GM21619 (cell line): ENCODE data around the gene SLC23A2.
"Not testable (repeated sequence)": the region's sequence is repeated elsewhere in the genome, so short reads cannot be mapped to it uniquely, and the experiment has no call there.

ENCODE experiments used
- ATAC-seq: cut with Tn5 transposase; IDR thresholded peaks from one replicate; pipeline ENCODE4 v1.9.1; 2021; ENCODE audit not compliant: unreplicated experiment

The SLC23A2 gene

DNA sequence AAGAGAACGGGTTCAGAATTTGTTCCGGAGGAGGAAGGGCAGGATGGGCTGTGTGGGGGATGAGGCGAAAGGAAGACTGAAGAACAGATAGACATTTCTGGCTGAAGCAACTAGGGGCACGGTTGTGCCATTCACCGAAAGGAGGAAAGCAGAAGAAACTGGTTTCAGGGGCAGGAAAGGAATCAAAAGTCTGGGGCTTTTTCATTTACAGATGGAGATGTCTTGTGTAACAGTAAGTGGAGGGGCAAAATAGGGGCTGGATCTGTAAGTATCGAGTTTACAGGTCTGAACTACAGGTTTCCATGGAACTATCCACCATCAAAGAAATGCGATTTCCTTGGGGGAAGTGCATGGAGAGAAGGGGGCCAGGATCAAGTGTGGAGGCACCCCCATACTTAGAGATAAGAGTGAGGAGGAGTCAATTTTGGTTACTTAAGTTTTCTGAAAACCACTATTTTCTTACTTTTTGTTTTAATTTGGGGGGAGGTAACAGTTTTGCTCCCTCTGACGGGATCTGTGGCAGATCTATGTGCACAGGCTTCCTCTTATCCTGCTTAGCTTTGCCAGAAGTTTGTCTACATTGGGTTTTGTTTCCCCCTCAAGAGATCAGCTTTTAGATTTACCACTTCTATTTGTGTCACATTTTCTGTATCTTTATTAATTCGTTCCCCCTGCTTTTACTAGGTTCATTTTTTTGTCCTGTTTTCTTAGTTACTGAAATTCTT lies 120.1 kb downstream of the SLC23A2 start:
- ATAC-seq: no peak

DNA sequence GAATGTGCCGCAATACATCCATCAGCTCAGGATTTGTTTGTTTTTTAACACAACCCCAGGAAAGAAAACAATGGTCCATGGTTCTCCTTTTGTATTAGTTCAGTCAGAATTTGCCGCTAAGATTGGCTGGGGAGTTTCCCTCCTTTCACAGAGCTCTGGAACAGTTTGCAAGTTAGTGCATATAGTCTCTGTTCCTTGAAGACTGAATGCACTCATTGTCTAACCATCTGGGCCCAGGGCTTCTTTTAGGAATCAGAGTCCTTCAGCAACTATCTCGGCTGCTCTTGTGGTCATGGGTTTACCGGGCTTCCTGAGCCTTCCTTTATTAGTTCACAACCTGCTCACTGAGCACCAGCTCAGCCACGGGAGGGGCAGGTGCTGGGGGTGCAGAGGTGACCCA lies 121.3 kb downstream of the SLC23A2 start:
- ATAC-seq: no peak

DNA sequence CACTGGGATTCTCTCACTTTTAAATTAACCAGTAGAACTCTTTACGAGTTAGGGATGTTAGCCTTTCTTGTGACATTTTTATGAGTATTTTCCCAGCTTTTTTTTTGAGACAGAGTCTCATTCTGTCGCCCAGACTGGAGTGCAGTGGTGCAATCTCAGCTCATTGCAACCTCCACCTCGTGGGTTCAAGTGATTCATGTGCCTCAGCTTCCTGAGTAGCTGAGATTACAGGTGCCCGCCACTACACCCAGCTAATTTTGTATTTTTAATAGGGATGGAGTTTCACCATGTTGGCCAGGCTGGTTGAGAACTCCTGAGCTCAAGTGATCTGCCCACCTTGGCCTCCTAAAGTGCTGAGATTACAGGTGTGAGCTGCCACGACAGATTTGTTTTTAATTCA lies 123.2 kb downstream of the SLC23A2 start:
- ATAC-seq: not testable (repeated sequence)

DNA sequence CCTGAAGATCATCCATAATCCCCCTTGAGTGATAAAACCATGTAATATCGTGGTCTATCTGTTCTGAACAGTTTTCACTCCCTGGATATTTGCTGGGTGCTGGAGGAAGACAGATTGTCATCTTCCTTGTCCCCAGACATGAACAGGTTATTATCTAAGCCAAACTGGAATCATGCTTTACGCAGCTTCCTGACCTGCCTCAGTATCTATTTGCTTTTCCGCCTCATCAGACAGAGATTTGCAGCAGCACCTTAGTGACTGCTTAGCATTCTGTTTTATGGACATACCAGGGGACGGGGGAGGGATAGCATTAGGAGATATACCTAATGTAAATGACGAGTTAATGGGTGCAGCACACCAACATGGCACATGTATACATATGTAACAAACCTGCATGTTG lies 124.6 kb downstream of the SLC23A2 start:
- no peak for ATAC-seq

DNA sequence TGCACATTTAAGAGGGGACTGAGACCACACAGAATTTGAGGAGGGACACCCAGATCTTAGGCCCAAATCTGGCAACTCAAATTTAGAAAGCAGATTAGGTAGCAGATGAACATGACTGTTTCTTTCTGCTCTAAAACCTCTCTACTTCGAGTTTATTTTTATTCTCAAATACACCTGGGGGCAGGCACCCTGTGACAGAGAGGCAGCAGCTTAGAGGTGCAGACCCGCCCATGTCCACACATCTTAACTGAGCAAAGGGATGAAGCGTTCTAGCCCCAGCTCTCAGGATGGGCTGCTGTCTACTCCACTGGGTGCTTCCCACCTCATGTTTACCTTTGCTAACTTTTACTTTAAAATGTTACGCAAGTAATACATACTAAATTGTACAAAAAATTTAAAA lies 125.0 kb downstream of the SLC23A2 start:
- ATAC-seq: no peak

DNA sequence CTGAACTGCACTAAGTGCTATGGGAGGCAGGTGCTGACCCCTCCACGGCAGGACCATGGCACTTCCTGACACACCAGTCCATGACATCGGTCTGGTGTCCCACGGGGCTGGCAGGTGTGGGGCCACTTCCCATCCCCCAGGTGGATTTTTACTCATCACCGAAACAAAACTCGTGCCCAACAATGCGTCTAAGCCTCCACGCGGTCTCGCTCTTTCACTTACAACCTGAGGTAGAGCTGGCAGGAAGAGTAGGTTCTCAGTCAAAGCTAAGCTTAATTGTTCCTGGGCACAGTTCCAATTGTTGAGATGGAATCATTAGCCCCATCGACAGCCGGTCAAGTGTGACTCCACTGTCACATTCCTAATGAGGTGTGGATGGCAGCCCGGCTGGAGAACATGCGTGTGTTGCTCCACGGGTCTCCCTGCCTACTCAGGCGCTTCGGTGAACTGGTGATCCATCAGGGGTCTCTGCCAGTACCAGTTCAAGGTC lies 125.7 kb downstream of the SLC23A2 start:
- no peak for ATAC-seq

DNA sequence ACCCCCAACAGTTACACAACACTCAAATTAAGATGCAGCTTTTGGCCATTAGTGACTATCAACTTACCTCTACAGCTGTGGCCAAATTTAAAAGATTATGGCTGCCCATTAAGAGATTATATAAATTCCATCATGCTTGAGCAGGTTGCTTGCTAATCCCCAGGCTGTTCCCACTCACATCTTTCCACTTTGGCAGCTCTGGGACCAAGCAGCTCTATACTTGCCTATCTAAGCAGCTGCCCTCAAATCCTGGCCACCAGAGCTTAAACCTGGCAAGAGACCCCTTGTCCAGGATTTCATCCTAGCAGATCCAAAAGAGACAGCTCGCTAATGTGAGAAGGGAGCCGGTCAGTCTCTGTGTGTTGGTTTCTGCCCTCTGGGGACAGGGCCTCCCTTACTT lies 127.9 kb downstream of the SLC23A2 start:
- no peak for ATAC-seq

DNA sequence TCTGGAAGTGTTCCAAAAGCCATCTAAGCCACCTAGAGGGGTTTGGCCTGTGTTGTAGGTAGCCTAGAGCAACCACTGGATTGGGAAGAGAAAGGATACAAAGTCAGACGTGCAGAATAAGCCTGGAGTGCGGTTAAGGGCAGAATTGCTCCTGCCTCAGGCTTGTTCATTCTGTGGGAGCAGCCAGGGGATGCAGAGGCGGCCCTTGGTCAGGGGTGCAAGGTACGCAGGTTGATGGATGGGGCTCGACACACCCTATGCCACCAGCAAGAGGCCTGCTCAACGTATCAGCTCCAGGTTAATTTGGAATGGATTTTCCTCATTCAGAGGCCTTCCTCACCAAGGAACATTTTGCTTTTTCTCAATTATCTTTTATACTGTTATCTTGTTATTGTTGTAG lies 129.8 kb downstream of the SLC23A2 start:
- ATAC-seq: no peak

DNA sequence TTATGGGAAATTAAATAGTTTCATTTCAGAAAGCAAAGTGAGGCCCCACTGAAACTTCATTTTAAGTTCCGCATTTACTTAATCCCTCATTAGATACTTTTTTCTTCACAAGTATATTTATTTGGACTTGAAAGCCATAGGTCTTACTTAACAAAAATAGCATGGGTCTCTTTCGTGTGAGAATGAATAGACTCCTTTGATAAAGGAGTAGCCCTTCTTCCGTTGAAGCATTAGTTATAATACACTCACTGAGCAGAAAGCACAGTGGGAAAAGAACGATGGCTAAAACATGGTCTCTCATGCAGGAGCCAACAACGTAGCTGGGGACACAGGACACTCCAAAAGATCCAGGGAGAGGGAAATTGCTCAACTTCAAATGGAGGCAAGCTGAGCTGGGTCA lies 130.4 kb downstream of the SLC23A2 start:
- no peak for ATAC-seq

DNA sequence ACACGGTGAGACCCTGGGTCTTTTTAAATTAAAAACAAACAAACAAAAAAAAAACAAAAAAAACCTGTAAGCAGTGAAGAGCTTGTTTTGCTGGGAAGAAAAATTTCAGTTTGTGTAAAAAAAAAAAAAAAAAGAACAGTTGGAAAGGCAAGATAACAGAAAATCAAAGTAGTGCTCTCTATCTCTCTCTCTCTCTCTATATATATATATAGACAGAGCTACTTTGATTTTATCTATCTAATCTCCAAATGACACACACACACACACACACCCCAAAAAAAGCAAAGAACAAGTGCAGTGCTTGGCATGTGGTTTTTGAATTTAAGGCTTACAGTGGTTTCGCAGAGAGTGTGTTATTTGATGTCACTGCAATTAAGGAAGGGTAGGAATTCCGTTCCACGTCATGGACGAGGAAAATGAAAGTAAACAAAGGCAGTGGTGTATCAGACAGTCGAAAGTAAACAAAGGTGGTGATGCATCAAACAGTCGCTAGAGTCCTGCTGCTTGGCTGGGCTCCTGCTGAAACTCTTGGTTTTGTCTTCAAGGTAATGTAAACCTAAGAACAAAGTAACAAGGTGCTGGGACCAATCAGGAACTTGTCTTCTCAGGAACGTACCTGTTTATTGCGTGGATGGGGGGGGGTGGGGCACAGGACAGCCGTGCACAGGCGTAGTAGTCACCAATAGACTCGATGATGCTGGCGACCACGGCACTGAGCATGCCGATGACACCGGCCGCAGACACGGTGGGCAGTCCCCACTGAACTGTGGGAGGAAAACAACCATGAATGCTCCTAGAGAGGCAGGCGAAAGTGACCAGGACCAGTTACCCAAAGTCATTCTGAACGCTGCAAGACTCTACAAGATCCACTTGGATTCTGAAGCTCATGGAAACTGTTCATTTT lies 131.8 kb downstream of the SLC23A2 start:
- ATAC-seq: no peak

DNA sequence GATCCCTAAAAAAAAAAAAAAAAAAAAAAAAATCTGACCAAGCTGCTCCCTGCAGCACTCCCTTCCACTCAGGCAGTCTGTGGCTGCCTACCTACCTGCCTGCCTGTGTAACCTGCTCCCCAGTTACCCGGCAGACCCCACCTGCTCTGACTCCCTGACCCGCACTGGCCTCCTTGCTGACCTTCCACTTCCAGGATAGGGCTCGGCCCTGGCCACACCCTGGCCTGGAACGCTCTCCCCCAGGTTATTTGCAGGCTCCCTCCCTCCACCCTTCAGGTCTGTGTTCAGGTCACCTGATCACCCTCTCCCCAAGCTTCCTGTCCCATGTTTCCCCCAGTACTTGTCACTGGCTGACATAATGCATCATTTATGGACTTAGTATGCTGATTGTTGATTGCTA lies 134.3 kb downstream of the SLC23A2 start:
- ATAC-seq: no peak

DNA sequence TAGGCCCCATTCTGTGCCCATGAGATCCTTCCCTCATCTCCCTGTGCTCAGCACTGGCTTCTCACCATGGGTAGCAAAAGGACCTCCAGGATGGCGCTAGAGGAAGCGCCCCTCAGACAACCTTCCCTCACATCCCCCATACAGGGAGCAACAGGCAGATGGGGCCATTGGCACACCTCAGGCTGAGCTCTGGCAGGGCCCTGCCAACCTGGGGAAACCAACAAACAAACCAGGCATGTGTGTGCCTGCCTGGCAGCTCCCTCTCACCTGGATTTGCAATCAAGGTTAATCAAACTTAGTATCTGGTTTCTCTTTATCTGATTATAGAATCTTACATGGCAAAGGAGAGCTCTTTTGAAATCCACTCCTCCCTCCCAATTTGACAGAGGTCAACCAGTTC lies 134.9 kb downstream of the SLC23A2 start:
- no peak for ATAC-seq

DNA sequence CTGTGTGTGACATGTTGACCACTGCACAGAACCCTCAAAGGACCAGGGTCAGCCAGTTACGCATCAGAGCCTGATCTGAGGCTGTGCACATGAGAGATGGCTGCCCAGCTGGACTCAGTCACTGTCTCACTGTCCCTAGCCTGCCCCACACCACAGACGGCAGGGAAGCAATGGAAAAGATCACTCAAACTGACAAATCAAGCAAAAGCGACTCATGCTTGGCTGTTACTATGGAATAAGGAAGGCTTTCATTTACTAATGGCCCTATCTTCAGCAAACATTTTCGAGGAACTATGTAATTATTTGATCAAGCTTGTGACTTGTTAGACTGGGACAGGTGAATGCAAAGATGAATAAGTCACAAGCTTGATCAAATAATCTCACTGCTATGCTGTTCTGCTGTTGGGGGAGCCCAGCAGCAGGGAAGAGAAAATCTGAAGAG lies 137.0 kb downstream of the SLC23A2 start:
- no peak for ATAC-seq

DNA sequence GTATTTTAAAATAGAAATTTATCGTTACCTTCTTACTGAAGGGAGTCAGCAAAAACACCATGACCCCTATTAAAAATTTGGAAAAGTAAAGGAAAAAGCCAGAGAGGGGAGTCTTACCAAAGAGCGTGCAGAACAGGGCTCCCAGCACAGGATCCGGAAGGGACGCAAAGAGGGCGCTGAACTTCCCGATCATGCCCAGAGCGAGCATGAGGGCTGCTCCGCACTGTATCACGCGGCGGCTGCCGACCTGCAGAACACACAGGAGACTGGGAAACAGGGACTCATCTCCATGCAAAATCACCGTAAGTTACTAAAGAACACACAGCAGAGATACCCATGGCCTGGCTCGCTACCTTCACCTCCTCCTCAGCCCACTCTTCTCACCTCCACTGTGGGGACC lies 138.6 kb downstream of the SLC23A2 start:
- ATAC-seq: no peak

DNA sequence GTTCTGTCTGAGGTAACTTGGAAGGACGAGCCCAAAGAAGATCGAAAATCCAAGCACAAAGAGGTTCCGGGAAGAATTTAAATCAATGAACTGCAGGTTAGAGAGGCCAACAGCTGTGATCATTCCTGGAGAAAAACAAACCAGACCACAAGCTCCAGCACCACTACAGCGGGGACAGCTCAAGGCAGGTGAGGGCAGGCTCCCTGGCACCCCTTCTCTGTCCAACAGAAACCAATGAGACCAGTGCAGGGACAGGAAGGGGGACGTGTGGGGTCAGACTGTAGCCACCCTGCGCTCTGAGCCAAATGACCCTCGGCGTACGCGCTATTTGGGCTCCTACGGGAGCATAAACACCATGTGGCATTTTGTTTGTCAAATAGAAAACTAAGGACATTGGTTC lies 139.3 kb downstream of the SLC23A2 start:
- no peak for ATAC-seq

DNA sequence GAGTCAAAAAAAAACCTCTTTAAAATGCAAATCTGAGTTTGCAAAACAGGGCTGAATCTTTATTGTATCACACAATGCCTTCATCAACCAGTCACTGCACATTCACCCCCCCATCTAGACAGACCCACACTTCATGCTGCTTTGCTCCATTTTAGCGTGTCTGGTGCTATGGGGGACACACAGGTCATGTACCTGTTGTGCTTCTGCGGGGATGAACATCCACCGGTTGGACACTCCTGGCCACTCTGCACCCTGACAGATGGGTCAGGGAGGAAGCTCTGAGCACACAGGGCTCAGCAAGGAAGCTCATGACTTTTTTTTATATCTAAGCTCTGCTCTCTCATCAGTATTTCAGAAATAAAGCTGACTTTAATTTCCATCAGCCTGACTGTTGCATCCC lies 143.3 kb downstream of the SLC23A2 start:
- no peak for ATAC-seq

DNA sequence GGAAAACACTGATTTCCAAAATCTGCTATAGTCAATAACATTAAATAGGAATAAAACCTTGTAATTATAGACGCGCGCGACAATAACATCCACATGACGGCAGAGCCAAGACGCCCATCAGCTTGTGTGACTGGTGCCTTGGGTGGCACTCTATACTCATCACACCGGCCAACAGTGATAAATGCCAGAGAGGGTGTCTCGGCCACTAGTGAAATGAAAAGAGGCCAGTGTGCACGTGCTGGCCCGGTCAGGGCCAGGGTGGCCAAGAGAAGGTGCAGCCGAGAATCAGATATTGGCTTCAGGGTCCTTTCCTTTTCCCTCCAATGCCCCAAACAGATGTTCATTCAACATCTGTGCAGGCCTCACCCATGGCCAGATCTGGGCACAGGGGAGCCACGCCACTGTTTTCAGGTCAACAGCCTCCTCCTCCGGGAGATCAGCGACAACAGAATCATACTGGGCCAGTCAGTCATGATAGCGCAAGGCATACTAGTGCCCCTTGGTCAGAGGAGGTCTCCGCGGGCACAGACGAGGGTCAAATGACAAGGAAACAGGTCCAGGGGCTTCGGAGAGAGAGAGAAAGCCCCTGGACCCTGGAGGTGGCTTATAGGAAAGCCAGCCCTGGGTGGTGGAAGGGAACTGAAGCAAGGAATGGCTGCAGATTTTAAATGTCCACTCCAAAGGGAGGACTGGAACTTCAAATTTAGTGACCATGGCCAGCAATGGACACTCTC lies 145.1 kb downstream of the SLC23A2 start:
- ATAC-seq: no peak

DNA sequence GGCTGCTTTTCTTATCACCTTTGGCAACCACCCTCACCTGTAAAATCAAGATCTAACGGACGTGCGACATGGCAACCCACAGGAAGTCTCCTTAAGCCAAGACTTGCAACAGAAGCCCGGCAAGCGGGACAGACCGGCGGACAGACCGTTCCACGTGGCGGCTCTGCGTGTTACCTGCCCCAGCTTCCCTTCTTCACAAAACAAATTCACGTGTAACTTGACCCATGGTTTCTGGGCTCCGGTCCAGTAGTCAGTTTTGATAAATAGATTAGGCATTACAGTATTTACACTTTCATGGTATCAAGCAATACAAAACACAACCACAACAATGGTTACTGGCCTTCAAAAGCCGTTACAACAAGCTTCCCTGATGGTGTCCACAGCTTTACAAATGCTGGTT lies 145.8 kb downstream of the SLC23A2 start:
- no peak for ATAC-seq

DNA sequence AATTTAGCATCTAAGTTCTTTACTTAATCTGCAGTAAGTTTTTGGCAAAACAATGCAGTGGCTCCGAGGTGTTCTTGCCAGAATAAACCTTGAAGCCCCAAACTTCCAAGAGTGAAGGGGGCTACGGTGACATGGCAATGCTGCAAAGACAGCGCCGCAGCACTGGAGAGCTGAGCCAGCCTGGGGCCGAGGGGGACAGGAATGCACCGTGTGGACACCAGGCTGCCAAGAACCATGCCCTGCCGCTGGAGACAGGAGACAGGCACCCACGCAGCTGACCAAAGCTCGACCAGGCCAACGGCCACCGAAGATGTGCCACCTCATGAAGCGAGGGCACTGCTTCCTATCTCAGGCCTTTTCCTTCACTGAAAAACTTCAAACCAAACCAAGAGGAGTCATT lies 146.2 kb downstream of the SLC23A2 start:
- no peak for ATAC-seq

DNA sequence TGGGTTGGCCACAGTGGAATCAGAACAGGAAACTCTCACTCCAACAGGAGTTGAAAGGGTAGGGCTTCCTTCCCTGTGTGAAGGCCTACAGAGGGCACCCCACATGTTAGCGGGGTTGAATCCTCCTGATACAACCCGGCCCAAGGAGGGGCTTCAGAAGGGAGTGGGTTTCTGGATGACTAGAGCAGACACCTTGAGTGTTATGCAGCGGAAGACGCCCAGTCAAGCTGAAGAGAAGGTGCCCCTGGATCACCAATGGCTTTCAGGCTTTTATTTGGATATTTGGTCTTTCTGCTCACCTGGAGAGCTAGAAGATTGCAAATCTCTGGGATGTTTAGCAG lies 146.8 kb downstream of the SLC23A2 start:
- no peak for ATAC-seq

DNA sequence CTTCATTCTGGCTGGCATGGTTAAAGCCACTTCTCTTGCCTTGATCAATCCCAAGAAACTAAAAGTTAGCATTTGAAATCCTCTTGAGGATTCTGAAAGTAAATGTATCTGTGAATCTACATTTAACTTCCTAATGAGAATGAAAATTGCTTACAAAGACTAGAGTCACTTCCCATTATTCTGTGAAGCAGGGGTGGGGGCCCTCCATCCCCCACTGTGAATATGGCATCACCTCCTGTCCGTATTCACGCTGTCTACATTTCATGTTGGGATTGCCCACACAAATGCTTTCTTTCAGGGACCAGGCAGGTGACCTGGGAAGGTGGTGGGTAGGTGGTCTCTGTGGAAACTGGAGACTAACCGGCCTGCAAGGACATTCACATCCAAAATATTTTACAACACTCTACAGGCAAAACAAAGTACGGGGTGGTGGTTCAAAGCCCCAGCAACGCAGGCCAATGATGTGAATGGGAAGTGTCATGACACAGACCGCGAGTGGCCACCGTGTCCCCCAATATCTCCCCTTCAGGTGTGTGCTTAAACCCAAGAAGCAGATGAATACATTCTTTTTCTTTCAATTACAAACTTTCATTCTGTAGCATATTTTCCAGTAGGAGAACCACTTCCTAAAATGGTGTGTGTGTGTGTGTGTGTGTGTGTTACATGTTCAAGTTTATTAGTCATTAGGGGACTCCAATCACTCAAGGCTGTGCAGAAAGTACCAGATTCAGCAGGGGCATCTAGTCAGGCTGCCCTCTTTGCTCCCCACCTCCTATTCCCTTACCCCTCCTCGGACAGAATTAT lies 147.4 kb downstream of the SLC23A2 start:
- no peak for ATAC-seq
